Trophoblast cell (in vitro differentiated cells and primary cell): Measurements from ENCODE around the gene XRN2.
"Not testable (repeated sequence)": the region's sequence is repeated elsewhere in the genome, so short reads cannot be mapped to it uniquely, and the experiment has no call there.

Experiments used
- DNase-seq, 2 donors: peaks; one replicate each; pipeline ENCODE4 v3.0.0-alpha.2; 2016
- H2AFZ ChIP-seq: 2 replicates; pipeline ENCODE4 v1.6.1; 2013; ENCODE audit warnings: low read length, moderate library complexity, mild to moderate bottlenecking; ENCODE audit not compliant: insufficient read depth, poor library complexity
- H2AK5ac ChIP-seq: 2 replicates; pipeline ENCODE4 v1.6.1; 2013; ENCODE audit warnings: mild to moderate bottlenecking, low read length
- H2BK120ac ChIP-seq: 2 replicates; pipeline ENCODE4 v1.6.1; 2013; ENCODE audit warnings: low read length, mild to moderate bottlenecking, moderate library complexity; ENCODE audit not compliant: insufficient read depth, poor library complexity
- H2BK12ac ChIP-seq: 2 replicates; pipeline ENCODE4 v1.6.1; 2013; ENCODE audit warnings: mild to moderate bottlenecking, low read length, moderate library complexity
- H2BK5ac ChIP-seq: 2 replicates; pipeline ENCODE4 v1.6.1; 2013; ENCODE audit warnings: low read length, low read depth, moderate library complexity, mild to moderate bottlenecking; ENCODE audit not compliant: poor library complexity
- H3K14ac ChIP-seq: 2 replicates; pipeline ENCODE4 v1.6.1; 2013; ENCODE audit warnings: mild to moderate bottlenecking, low read length
- H3K18ac ChIP-seq: 2 replicates; pipeline ENCODE4 v1.6.1; 2013; ENCODE audit warnings: mild to moderate bottlenecking, low read length
- H3K23ac ChIP-seq: 2 replicates; pipeline ENCODE4 v1.6.1; 2013; ENCODE audit warnings: low read length
- H3K27ac ChIP-seq: 2 replicates; pipeline ENCODE4 v1.5.1; 2013; ENCODE audit warnings: low read depth, mild to moderate bottlenecking, inconsistent platforms, low read length, moderate library complexity
- H3K27me3 ChIP-seq: 2 replicates; pipeline ENCODE4 v1.6.1; 2013; ENCODE audit warnings: inconsistent platforms, mild to moderate bottlenecking, low read length, moderate library complexity; ENCODE audit not compliant: insufficient read depth
- H3K36me3 ChIP-seq, 2 experiments: 1 replicate in 1 of 2; 2 replicates in 1 of 2; pipeline ENCODE4 v1.6.1; 2013; ENCODE audit warnings: low read length in 2 of 2, mild to moderate bottlenecking in 2 of 2, moderate library complexity in 1 of 2; ENCODE audit not compliant: insufficient read depth in 2 of 2, control insufficient read depth in 1 of 2
- H3K4ac ChIP-seq: 2 replicates; pipeline ENCODE4 v1.6.1; 2013; ENCODE audit warnings: low read depth, mild to moderate bottlenecking, low read length, moderate library complexity
- H3K4me1 ChIP-seq, 2 experiments: 1 replicate in 1 of 2; 2 replicates in 1 of 2; pipeline ENCODE4 v1.6.1; 2013; ENCODE audit warnings: low read length in 2 of 2, mild to moderate bottlenecking in 2 of 2, moderate library complexity in 1 of 2; ENCODE audit not compliant: insufficient read depth in 2 of 2, control insufficient read depth in 1 of 2
- H3K4me2 ChIP-seq: 2 replicates; pipeline ENCODE4 v1.6.1; 2013; ENCODE audit warnings: inconsistent platforms, mild to moderate bottlenecking, low read length, moderate library complexity
- H3K4me3 ChIP-seq: 2 replicates; pipeline ENCODE4 v1.5.1; 2013; ENCODE audit warnings: mild to moderate bottlenecking, low read depth, low read length, inconsistent platforms
- H3K79me1 ChIP-seq: one replicate; pipeline ENCODE4 v1.6.1; 2013; ENCODE audit warnings: low read length
- H3K79me2 ChIP-seq: 2 replicates; pipeline ENCODE4 v1.6.1; 2013; ENCODE audit warnings: low read length, mild to moderate bottlenecking; ENCODE audit not compliant: control insufficient read depth, insufficient read depth, poor library complexity
- H3K9ac ChIP-seq: 2 replicates; pipeline ENCODE4 v1.6.1; 2013; ENCODE audit warnings: mild to moderate bottlenecking, low read length
- H3K9me3 ChIP-seq: 2 replicates; pipeline ENCODE4 v1.6.1; 2013; ENCODE audit warnings: low read depth, mild to moderate bottlenecking, control low read depth, inconsistent platforms, low read length; ENCODE audit not compliant: insufficient read depth
- H4K12ac ChIP-seq: 2 replicates; pipeline ENCODE4 v1.6.1; 2013; ENCODE audit warnings: low read depth, mild to moderate bottlenecking, low read length, moderate library complexity
- H4K8ac ChIP-seq: 2 replicates; pipeline ENCODE4 v1.6.1; 2013; ENCODE audit warnings: low read depth, mild to moderate bottlenecking, low read length, moderate library complexity
- H4K91ac ChIP-seq: one replicate; pipeline ENCODE4 v1.6.1; 2013; ENCODE audit warnings: low read depth, mild to moderate bottlenecking, low read length, moderate library complexity
- WGBS: extraction: QIAGEN DNeasy Blood & Tissue Kit; methylation state at CpG from one replicate; pipeline ENCODE4 v1.1.7; 2013; ENCODE audit warnings: missing lambda C conversion rate; ENCODE audit not compliant: insufficient read length, insufficient coverage; ENCODE audit errors: extremely low coverage; 5-methylcytosine and 5-hydroxymethylcytosine counted together

The XRN2 gene

GRCh38 chr20:21419147-21419546, 116.0 kb downstream of the XRN2 start:
- not testable (repeated sequence) for H2BK5ac ChIP-seq, H3K9me3 ChIP-seq
- WGBS: no CpG with 5 or more reads among the region's 2 CpGs

DNA sequence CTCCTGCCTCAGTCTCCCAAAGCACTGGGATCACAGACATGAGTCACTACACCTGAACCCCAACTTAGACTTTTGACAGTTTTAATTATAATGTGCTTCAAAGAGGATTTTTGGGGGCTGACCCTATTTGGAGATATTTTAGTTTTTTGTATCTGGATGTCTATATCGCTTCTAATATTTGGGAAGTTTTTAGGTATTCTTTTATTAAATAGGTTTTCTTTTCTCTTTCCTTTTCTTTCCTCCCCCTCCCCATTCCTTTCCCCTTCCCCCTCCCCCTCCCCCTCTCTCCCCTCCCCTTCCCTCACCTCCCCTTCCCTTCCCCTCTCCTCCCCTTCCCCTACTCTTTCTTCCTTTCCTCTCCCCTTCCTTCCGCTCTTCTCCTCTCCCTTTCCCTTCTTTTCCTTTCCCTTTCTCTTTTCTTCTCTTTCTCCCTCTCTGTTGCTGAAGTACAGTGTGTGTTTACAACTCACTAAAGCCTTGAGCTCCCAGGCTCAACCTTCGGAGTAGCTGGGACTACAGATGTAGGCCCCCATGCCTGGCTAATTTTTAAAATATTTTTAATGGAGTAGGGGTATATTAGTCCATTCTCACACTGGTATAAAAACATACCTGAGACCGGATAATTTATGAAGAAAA, 118.6 kb downstream of the XRN2 start:
- Histone ChIP-seq H3K4me3 (no peak overlapping the region), H3K9ac (no peak overlapping the region), H3K18ac (no peak overlapping the region), H4K91ac (no peak overlapping the region), H4K12ac (no peak overlapping the region), H3K4ac (no peak overlapping the region), H2BK5ac (no peak overlapping the region), H2AFZ (no peak overlapping the region), H2BK120ac (no peak overlapping the region), H3K14ac (no peak overlapping the region), H3K9me3 (peaks cover 6% of the 10 kb centered on the region), H3K4me1 (no peaks in the 10 kb centered on the region), H2AK5ac (no peak overlapping the region), H3K4me2 (no peak overlapping the region), H3K23ac (no peak overlapping the region), H2BK12ac (no peak overlapping the region), H3K79me2 (no peaks in the 10 kb centered on the region), H3K27me3 (no peaks in the 10 kb centered on the region), H3K79me1 (no peaks in the 10 kb centered on the region), H3K36me3 (no peaks in the 10 kb centered on the region), H3K27ac (no peak overlapping the region), H4K8ac (no peak overlapping the region)
- WGBS: no CpG with 5 or more reads among the region's 4 CpGs
- DNase-seq: no peak

More at GRCh38 chr20:21419147-21419546, 116.0 kb downstream of the XRN2 start:
- H3K4ac ChIP-seq, H3K14ac ChIP-seq, H4K8ac ChIP-seq, DNase-seq, H3K27me3 ChIP-seq, H3K4me3 ChIP-seq, H3K79me2 ChIP-seq, H2AK5ac ChIP-seq, H3K27ac ChIP-seq, H3K36me3 ChIP-seq, H2AFZ ChIP-seq, H3K9ac ChIP-seq, H3K23ac ChIP-seq, H4K91ac ChIP-seq, H2BK120ac ChIP-seq, H2BK12ac ChIP-seq, H4K12ac ChIP-seq, H3K79me1 ChIP-seq, H3K4me2 ChIP-seq, H3K18ac ChIP-seq, H3K4me1 ChIP-seq: not testable (repeated sequence)

GRCh38 chr20:21423712-21424111, 120.6 kb downstream of the XRN2 start:
- H3K4ac ChIP-seq, H3K36me3 ChIP-seq, H3K9me3 ChIP-seq, H4K91ac ChIP-seq, H2BK120ac ChIP-seq, H3K4me1 ChIP-seq, H2AK5ac ChIP-seq, H3K27ac ChIP-seq, DNase-seq, H3K14ac ChIP-seq, H4K12ac ChIP-seq, H3K27me3 ChIP-seq, H3K9ac ChIP-seq, H2BK5ac ChIP-seq, H3K23ac ChIP-seq, H2AFZ ChIP-seq, H3K79me1 ChIP-seq, H4K8ac ChIP-seq, H2BK12ac ChIP-seq, H3K4me2 ChIP-seq, H3K4me3 ChIP-seq, H3K18ac ChIP-seq, H3K79me2 ChIP-seq: not testable (repeated sequence)
- whole genome bisulfite sequencing: no CpG with 5 or more reads among the region's 1 CpG

- H3K18ac ChIP-seq: no peak overlapping the region
- no CpG with 5 or more reads among the region's 4 CpGs for WGBS
- no peak for DNase-seq
- no peak overlapping the region for H3K14ac ChIP-seq
- H3K4me3 ChIP-seq: no peak overlapping the region
- no peak overlapping the region for H4K91ac ChIP-seq
- H3K79me2 ChIP-seq: no peaks in the 10 kb centered on the region
- H3K9ac ChIP-seq: no peak overlapping the region
- H3K36me3 ChIP-seq: no peaks in the 10 kb centered on the region
- no peak overlapping the region for H3K27ac ChIP-seq
- H3K27me3 ChIP-seq: no peaks in the 10 kb centered on the region
- no peak overlapping the region for H2AFZ ChIP-seq
- H2BK120ac ChIP-seq: no peak overlapping the region
- no peak overlapping the region for H2AK5ac ChIP-seq
- H3K4ac ChIP-seq: no peak overlapping the region
- peaks cover 6% of the 10 kb centered on the region for H3K9me3 ChIP-seq
- no peak overlapping the region for H4K12ac ChIP-seq
- H3K4me1 ChIP-seq: no peaks in the 10 kb centered on the region
- no peaks in the 10 kb centered on the region for H3K79me1 ChIP-seq
- no peak overlapping the region for H4K8ac ChIP-seq
- H3K23ac ChIP-seq: no peak overlapping the region
- no peak overlapping the region for H2BK5ac ChIP-seq
- H2BK12ac ChIP-seq: no peak overlapping the region
- H3K4me2 ChIP-seq: no peak overlapping the region
Measured at GRCh38 chr20:21424846-21425245, 121.7 kb downstream of the XRN2 start.
